Suprapubic skin (tissue), 4 donors: ENCODE results near the gene PXYLP1. TPM values are rescaled to one million over a fixed set of nuclear protein-coding genes. Genes with fewer than 3 reads are reported as not detected.
"Not testable (repeated sequence)": the region's sequence is repeated elsewhere in the genome, so short reads cannot be mapped to it uniquely, and the experiment has no call there.

ENCODE experiments used
- DNase-seq, 2 donors: peaks; one replicate each; pipeline ENCODE4 v3.0.0-alpha.2; 2019; ENCODE audit warnings: low spot score in 2 of 2
- H3K27ac ChIP-seq: fragments of 200-600 bp; sonication (generic); one replicate; pipeline ENCODE4 v1.5.1; 2019
- H3K27me3 ChIP-seq: fragments of 200-600 bp; sonication (generic); one replicate; pipeline ENCODE4 v1.5.1; 2019
- H3K36me3 ChIP-seq: fragments of 200-600 bp; sonication (generic); one replicate; pipeline ENCODE4 v1.5.1; 2019
- H3K4me1 ChIP-seq: fragments of 200-600 bp; sonication (generic); one replicate; pipeline ENCODE4 v1.5.1; 2019
- H3K4me3 ChIP-seq: fragments of 200-600 bp; sonication (generic); one replicate; pipeline ENCODE4 v1.5.1; 2019; ENCODE audit warnings: mild to moderate bottlenecking
- H3K9me3 ChIP-seq: fragments of 200-600 bp; sonication (generic); one replicate; pipeline ENCODE4 v1.5.1; 2019
- CTCF ChIP-seq, 2 donors: fragments of 200-600 bp in 1 of 2; fragments of 450-650 bp in 1 of 2; sonication (generic) in 1 of 2; IDR thresholded peaks; one replicate each; pipeline ENCODE4 v1.5.1; 2016 to 2019; ENCODE audit warnings: antibody characterized with exemption in 2 of 2, mild to moderate bottlenecking in 1 of 2, moderate library complexity in 1 of 2
- EP300 ChIP-seq: sonication (generic); formaldehyde crosslinking; IDR thresholded peaks from one replicate; pipeline ENCODE4 v1.6.1; 2017; ENCODE audit warnings: antibody characterized with exemption
- POLR2A ChIP-seq, 2 donors: fragments of 450-650 bp; IDR thresholded peaks; one replicate each; pipeline ENCODE4 v1.6.1; 2017; ENCODE audit warnings: antibody characterized with exemption in 2 of 2, mild to moderate bottlenecking in 2 of 2, moderate library complexity in 2 of 2
- POLR2AphosphoS5 ChIP-seq, 3 donors: sonication (generic); formaldehyde crosslinking; IDR thresholded peaks; one replicate each; pipeline ENCODE4 v1.6.1; 2017; ENCODE audit warnings: antibody characterized with exemption in 3 of 3
- WGBS: methylation state at CpG from one replicate; pipeline ENCODE4 v1.1.5; 2018; 5-methylcytosine and 5-hydroxymethylcytosine counted together
- total RNA-seq, 4 donors: library from RNA; depleted of rRNA; stranded (reverse); fragments of >200 nt; gene quantifications; one replicate each; pipeline ENCODE4 v1.1.0, GENCODE V29; 2016

PXYLP1 gene
- total RNA-seq, 4 donors from 2014 or later, result 6.7 to 11.8 (median 9.5) TPM

DNA sequence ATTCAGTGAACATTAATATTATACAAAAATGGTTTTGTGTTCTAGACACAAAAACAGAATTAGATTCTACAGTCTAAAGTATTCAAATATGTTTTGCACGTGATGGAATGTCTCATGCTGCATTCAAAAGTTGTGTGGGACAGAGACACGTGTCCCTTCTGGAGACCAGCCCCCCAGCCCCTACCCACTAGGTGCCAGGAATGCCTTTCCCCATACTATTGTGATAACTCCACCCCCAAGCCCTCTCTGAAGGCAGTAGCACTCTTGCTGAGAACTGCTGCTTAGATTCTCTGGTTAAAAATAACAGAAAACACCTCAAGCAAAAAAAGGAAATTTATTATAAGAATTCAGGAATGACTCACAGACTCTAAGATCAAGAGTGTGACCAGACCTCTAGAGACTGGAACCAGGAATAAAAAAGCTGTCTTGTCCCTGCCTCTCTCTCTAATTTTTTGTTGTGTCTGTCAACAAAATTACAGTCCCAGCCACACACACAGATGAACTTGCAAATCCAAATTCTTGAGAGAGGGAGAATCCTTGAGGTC lies 57.7 kb downstream of the PXYLP1 start:
- Histone ChIP-seq H3K27me3 (no peaks in the 10 kb centered on the region), H3K36me3 (peaks cover 12% of the 10 kb centered on the region), H3K27ac (no peak overlapping the region), H3K9me3 (no peaks in the 10 kb centered on the region), H3K4me3 (no peak overlapping the region), H3K4me1 (no peaks in the 10 kb centered on the region)
- DNase-seq, result no peak
- TF ChIP-seq CTCF (IDR thresholded peaks at IDR 0.05) (no peak), POLR2A (IDR thresholded peaks at IDR 0.05) (no peak), EP300 (no peak), POLR2AphosphoS5 (IDR thresholded peaks at IDR 0.05) (no peak)
- 59% methylated on average over 2 of the region's 2 CpGs for WGBS

GRCh38 chr3:141291559-141292355 lies 60.1 kb downstream of the PXYLP1 start:
- Histone ChIP-seq H3K36me3 (peaks cover 12% of the 10 kb centered on the region), H3K9me3 (no peaks in the 10 kb centered on the region), H3K27me3 (no peaks in the 10 kb centered on the region), H3K4me3 (no peak overlapping the region), H3K4me1 (peaks cover 5% of the 10 kb centered on the region), H3K27ac (no peak overlapping the region)
- TF ChIP-seq POLR2AphosphoS5 (IDR thresholded peaks at IDR 0.05) (no peak), CTCF (IDR thresholded peaks at IDR 0.05) (no peak), EP300 (no peak), POLR2A (IDR thresholded peaks at IDR 0.05) (no peak)
- no peak for DNase-seq
- WGBS, result 91% methylated on average over 9 of the region's 12 CpGs

DNA sequence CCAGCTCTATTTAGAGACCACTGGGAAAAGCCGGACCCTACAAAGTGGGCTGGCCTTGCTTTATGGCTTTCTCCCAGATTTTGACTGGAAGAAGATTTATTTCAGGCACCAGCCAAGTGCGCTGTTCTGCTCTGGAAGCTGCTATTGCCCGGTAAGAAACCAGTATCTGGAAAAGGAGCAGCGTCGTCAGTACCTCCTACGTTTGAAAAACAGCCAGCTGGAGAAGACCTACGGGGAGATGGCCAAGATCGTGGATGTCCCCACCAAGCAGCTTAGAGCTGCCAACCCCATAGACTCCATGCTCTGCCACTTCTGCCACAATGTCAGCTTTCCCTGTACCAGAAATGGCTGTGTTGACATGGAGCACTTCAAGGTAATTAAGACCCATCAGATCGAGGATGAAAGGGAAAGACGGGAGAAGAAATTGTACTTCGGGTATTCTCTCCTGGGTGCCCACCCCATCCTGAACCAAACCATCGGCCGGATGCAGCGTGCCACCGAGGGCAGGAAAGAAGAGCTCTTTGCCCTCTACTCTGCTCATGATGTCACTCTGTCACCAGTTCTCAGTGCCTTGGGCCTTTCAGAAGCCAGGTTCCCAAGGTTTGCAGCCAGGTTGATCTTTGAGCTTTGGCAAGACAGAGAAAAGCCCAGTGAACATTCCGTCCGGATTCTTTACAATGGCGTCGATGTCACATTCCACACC lies 60.9 kb downstream of the PXYLP1 start:
- Histone ChIP-seq H3K4me1 (peaks cover 5% of the 10 kb centered on the region), H3K27me3 (no peaks in the 10 kb centered on the region), H3K36me3 (peaks cover 8% of the 10 kb centered on the region), H3K27ac (no peak overlapping the region), H3K4me3 (no peak overlapping the region), H3K9me3 (no peaks in the 10 kb centered on the region)
- WGBS, result 89% methylated on average over 19 of the region's 19 CpGs
- TF ChIP-seq POLR2A (IDR thresholded peaks at IDR 0.05) (no peak), POLR2AphosphoS5 (IDR thresholded peaks at IDR 0.05) (no peak), CTCF (IDR thresholded peaks at IDR 0.05) (no peak), EP300 (no peak)
- no peak for DNase-seq

DNA sequence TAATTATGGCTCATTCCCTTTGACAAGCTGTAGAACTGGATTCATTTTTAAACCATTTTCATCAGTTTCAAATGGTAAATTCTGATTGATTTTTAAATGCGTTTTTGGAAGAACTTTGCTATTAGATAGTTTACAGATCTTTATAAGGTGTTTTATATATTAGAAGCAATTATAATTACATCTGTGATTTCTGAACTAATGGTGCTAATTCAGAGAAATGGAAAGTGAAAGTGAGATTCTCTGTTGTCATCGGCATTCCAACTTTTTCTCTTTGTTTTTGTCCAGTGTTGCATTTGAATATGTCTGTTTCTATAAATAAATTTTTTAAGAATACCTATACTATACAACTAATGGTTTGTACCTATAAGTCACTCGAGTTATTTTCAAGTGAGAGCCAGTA lies 62.7 kb downstream of the PXYLP1 start:
- 21% methylated on average over 3 of the region's 3 CpGs for WGBS
- DNase-seq, result no peak
- H3K4me3 ChIP-seq, result peak overlapping the region; percentile 30
- H3K27ac ChIP-seq, result no peak overlapping the region
- TF ChIP-seq POLR2A (IDR thresholded peaks at IDR 0.05), result no peak
- TF ChIP-seq POLR2AphosphoS5 (IDR thresholded peaks at IDR 0.05), result no peak
- no peak for TF ChIP-seq EP300
- no peak for TF ChIP-seq CTCF (IDR thresholded peaks at IDR 0.05)
- peaks cover 5% of the 10 kb centered on the region for H3K36me3 ChIP-seq
- H3K9me3 ChIP-seq, result no peaks in the 10 kb centered on the region
- H3K27me3 ChIP-seq, result no peaks in the 10 kb centered on the region
- peaks cover 5% of the 10 kb centered on the region for H3K4me1 ChIP-seq

DNA sequence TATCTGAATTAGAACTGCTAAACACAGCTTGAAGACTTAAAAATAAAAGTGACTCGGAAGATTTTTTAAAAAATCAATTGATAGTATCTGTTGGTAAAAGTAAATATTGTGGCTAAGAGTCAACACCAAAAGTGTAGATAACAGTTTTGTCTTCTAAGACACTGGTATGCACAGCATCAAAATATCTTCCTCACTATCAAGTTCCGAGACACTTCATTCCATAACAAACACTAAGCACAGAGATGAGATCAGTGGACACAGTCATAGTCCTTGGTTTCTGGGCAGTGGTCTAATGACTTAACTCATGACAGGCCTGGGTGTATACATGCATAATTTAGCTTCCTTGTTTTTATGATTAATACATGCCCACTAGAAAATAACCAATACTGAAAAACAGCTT lies 63.2 kb downstream of the PXYLP1 start:
- Histone ChIP-seq H3K4me3 (peak overlapping the region; percentile 30), H3K9me3 (no peaks in the 10 kb centered on the region), H3K27ac (no peak overlapping the region), H3K4me1 (peaks cover 5% of the 10 kb centered on the region), H3K36me3 (peaks cover 5% of the 10 kb centered on the region), H3K27me3 (no peaks in the 10 kb centered on the region)
- DNase-seq, result no peak
- no peak for TF ChIP-seq CTCF (IDR thresholded peaks at IDR 0.05)
- WGBS, result 31% methylated on average over 2 of the region's 2 CpGs

GRCh38 chr3:141300426-141300825 lies 68.8 kb downstream of the PXYLP1 start:
- H3K27ac ChIP-seq, H3K9me3 ChIP-seq, H3K27me3 ChIP-seq, DNase-seq, H3K36me3 ChIP-seq, H3K4me3 ChIP-seq: not testable (repeated sequence)
- 91% methylated on average over 7 of the region's 7 CpGs for WGBS
- peaks cover 18% of the 10 kb centered on the region for H3K4me1 ChIP-seq
